ENCODE measurements around the gene PTPRM. TPM values are rescaled to one million over a fixed set of nuclear protein-coding genes. Genes with fewer than 3 reads are reported as not detected.

PTPRM gene
- total RNA-seq, 4 donors from 2014 or later: 170 to 198 (median 182) TPM

- Histone ChIP-seq H3K4me1 (peaks cover 42 to 63% of the 10 kb centered on the region in 2 donors), H3K9me3 (no peaks in the 10 kb centered on the region), H3K27ac (no peak overlapping the region), H3K27me3 (no peaks in the 10 kb centered on the region), H3K4me3 (replicated peaks in 1 of 3) (no peak overlapping the region), H3K36me3 (no peaks in the 10 kb centered on the region)
- TF ChIP-seq POLR2A (IDR thresholded peaks at IDR 0.05): no peak
- TF ChIP-seq CTCF (IDR thresholded peaks at IDR 0.05): no peak
- no peak for DNase-seq
- intact Hi-C loops (cut with DNase I): no loop called here
- 85 to 90% methylated on average over 4 of the region's 4 CpGs for WGBS, 2 donors
Observed at GRCh38 chr18:7596147-7596546, 29.0 kb downstream of the PTPRM start.

- Histone ChIP-seq H3K4me3 (replicated peaks in 1 of 3) (no peak overlapping the region), H3K27ac (no peak overlapping the region), H3K36me3 (no peaks in the 10 kb centered on the region), H3K9me3 (no peaks in the 10 kb centered on the region), H3K27me3 (no peaks in the 10 kb centered on the region), H3K4me1 (peaks cover 36 to 62% of the 10 kb centered on the region in 2 donors)
- intact Hi-C loops (cut with DNase I): no loop called here
- WGBS, 2 donors: 95 to 96% methylated on average over 3 of the region's 3 CpGs
- DNase-seq: no peak
- TF ChIP-seq CTCF (IDR thresholded peaks at IDR 0.05) (no peak), POLR2A (IDR thresholded peaks at IDR 0.05) (no peak)
Observed at GRCh38 chr18:7597500-7597899, 30.4 kb downstream of the PTPRM start.

GRCh38 chr18:7598167-7599047 is 31.3 kb downstream of the PTPRM start:
- 94 to 96% methylated on average over 7 of the region's 7 CpGs for WGBS, 2 donors
- TF ChIP-seq CTCF (IDR thresholded peaks at IDR 0.05): no peak
- TF ChIP-seq POLR2A (IDR thresholded peaks at IDR 0.05): no peak
- no peak for DNase-seq

GRCh38 chr18:7600036-7600435 is 32.9 kb downstream of the PTPRM start:
- no peak overlapping the region for H3K4me3 ChIP-seq (replicated peaks in 1 of 3)
- H3K36me3 ChIP-seq: no peaks in the 10 kb centered on the region
- no peak for DNase-seq
- peaks cover 34 to 65% of the 10 kb centered on the region in 2 donors for H3K4me1 ChIP-seq
- H3K9me3 ChIP-seq: no peaks in the 10 kb centered on the region
- intact Hi-C loops (cut with DNase I): no loop called here
- H3K27me3 ChIP-seq: no peaks in the 10 kb centered on the region
- no peak overlapping the region for H3K27ac ChIP-seq
- TF ChIP-seq CTCF (IDR thresholded peaks at IDR 0.05): no peak
- no peak for TF ChIP-seq POLR2A (IDR thresholded peaks at IDR 0.05)
- WGBS, 2 donors: 92 to 94% methylated on average over 6 of the region's 6 CpGs

More at GRCh38 chr18:7598167-7599047, 31.3 kb downstream of the PTPRM start:
- Histone ChIP-seq H3K4me1 (peaks cover 27 to 56% of the 10 kb centered on the region in 2 donors), H3K27ac (peak overlapping the region in 1 of 3 donors; percentile 5), H3K27me3 (no peaks in the 10 kb centered on the region), H3K9me3 (no peaks in the 10 kb centered on the region), H3K36me3 (no peaks in the 10 kb centered on the region), H3K4me3 (replicated peaks in 1 of 3) (no peak overlapping the region)
- intact Hi-C loops (cut with DNase I): no loop called here
